HS-27A (cell line): ENCODE measurements around the gene NKX6-2.
"Not testable (repeated sequence)": the region's sequence is repeated elsewhere in the genome, so short reads cannot be mapped to it uniquely, and the experiment has no call there.

ENCODE experiments used
- DNase-seq: peaks from one replicate; pipeline ENCODE4 v3.0.0-alpha.2; 2012; ENCODE audit warnings: low read depth, missing footprints

Gene NKX6-2

DNA sequence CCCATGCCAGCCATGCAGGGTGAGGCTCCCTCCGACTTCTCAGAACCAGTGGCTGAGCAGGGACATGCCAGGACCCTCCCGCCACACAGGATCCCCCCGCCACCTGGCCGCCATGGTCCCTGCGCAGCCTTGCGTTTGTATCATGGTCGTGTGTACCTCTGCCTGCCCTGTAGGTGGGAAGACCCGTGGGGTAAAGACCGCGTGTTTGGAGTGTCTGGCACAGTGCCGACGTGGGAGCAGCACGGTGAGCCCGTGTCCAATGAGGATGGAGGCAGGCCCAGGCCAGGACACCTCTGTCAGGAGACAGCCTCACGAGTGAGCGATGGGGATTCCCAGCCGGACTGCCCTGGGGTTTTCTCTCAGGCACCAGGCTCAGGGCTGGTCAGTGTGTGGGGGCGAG, 31.9 kb downstream of the NKX6-2 start:
- DNase-seq, result no peak

DNA sequence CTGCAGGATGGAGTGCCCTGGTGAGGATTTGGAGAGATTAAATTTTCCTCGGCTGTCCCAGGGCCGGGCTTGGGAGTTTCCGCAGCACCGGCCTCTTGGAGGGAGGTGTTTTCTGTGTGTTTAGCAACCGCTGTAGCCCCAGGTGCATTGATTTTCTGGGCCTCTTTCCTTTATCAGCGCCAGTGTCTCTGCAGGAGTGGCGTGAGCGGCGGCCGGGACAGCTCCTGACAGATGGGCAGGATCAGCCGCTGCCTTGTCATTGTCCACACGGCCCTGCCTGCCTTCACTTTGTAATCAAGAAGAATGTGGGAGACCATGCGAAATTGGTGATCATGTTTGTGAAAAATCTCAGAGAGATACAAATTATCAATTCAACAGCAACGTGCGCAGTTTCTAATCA, 32.4 kb downstream of the NKX6-2 start:
- DNase-seq, result no peak

DNA sequence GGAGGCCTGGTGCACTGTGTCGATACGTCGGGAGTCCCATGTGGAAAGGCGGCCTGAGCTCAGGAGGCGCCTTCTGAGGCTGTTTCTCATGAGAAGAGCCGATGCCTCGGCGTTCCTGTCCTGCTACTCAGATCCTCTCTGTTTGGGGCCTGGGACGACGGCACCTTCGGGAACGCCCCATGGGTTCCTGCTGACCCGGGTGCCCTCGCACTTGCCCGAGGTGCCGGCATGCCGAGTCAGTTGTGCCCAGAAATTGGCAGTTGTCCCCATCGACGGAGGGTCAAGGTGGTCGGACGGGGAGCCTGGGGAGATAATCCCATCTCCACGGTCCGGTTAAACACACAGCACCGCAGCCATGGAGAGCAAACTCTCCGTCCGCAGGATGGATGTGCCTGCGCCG, 33.0 kb downstream of the NKX6-2 start:
- no peak for DNase-seq

DNA sequence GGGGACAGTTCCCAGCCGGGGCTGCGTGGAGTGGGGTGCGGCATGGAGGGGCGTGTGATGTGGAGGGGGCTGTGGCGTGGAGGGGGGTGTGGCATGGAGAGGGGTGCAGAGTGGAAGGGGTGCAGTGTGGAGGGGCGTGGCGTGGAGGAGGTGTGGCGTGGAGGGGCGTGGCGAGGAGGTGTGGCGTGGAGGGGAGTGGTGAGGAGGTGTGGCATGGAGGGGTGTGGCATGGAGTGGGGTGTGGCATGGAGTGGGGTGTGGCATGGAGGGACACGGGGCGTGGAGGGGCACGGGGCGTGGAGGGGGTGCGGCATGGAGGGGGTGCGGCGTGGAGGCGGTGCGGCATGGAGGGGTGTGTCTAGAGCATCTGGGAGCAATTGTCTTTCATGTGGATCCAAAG, 33.6 kb downstream of the NKX6-2 start:
- no peak for DNase-seq

DNA sequence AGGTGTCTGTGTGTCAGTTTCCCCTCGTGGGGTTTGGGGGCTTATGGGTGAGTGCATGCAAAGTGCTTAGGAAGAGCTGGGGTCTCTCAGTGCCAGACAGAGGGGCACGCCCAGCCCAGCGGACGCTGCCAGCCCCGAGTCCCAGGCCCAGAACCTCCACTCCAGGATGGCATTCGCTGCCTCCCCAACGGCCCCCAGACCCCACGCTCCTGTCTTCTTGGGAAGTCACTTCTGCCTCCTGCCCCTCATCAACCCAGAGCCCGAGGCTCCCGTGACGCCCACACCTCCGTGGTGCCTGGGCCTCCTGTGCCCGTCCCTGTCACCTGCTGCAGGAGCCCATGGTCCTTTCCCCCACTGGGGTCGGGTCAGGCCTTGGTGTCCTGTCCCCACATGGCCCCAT, 35.0 kb downstream of the NKX6-2 start:
- DNase-seq, result no peak

DNA sequence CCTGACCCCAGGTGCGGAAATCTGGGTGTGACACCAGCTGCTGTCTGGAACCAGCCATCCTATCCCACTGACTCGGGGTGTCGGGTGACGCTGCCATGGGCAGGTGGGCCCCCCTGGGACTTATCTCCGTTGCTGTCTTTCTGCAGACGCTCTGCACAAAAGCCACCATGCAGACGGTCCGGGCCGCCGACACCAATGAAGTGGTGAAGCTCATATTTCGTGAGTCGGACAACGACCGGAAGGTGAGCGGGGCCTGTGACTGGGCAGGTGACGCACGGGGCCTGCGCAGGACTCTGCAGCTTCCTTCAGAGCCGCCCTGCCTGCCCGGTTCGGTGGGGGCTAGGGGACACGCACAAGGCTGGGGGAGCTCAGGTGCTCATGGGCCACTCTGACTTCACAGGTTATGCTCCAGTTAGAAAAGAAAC, 36.6 kb downstream of the NKX6-2 start:
- no peak for DNase-seq

DNA sequence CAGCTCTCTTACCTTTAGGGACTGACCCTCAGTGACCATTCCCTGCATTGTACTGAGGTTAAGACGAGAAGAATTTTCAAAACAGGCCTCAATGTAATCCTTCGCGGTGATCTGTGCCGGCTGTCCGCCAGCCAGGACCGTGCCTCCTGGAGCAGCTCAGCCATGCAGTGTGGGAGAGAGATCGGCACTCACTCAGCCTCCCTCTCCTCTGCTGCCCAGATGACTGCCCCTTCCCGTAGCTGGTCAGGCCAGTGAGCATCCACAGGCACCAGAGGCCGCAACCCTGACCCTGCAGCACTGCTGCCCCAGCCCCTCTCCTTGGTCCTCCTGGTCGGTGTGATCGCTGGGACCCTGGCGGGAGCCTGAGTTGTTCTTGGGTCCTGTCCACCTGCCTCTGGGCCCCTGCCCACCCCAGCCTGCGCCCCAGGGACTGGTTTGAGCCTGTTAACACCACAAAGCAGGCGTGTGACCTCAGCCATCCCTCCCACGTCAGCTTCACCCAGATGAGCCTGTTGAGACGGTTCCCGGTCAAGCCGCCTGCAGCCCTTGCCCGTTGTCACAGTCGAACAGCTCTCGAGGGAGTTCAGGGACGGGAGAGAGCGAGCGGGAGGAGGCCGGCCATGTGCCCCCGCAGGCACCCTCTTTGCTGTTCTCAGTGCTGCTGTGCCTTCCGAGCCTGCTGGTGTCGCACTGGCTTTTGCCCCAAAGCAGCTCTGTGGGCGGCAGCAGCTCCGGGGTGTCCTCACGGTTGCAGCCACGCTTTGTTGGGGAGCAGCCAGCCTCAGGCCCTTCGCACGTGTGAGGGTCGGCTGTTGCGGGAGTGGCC, 37.2 kb downstream of the NKX6-2 start:
- DNase-seq, result no peak

DNA sequence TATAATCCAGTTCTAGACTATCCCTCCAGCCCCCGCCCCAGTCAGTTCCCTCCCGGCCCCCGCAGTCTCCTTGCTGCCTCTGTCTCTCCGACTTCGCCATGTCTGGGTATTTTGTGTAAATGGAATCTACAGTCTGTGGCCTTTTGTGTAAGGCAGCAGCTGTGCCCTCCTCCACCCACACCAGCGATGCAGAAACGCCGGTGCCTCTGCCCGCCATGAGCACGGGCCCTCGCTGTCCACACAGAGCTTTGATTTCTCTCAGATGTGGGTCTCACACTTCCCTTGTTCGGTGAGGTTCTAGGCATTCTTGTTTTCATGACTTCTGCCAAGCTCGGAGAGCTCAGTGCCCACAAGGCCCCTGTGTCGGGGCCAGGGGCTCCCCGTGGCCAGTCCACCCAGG, 37.8 kb downstream of the NKX6-2 start:
- no peak for DNase-seq

DNA sequence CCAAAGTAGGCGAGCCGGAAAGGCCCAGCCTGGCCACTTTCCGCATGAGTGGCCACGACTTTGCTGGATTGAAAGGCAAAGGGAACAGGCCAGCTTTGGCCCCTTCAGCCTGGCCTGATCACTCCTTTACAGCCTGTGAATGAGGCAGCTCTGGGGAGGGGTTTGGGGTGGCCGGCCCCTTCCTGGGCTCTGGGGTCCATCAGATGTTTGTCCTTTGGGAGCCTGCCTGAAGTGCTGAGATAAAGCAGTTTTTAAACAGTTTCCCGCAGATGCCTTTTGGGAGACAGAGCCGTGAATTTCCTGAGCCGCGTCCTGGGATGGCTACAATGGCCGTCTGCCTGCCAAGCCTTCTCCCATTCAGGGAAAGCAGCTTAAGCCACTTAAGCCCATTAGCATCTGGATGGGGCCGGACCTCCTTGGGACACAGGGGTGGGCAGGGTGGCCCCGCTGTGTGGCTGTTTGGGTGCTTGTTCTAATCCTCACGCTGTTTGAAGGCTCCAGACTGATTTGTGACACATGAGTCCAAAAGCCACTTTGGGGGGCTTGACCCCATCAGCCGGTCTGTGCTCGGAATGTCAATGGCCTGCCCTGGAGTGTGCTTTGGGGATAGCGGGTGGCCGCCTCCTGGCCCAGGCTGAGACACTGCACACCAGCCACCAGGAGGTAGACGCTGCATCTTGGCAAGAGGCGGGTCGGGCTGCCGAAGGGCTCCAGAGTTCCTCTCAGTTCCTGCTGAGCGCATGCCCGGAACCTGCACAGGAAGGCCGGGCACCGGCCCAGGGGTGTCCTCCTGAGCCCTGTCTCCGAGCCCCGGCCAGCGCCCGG, 38.9 kb downstream of the NKX6-2 start:
- no peak for DNase-seq

DNA sequence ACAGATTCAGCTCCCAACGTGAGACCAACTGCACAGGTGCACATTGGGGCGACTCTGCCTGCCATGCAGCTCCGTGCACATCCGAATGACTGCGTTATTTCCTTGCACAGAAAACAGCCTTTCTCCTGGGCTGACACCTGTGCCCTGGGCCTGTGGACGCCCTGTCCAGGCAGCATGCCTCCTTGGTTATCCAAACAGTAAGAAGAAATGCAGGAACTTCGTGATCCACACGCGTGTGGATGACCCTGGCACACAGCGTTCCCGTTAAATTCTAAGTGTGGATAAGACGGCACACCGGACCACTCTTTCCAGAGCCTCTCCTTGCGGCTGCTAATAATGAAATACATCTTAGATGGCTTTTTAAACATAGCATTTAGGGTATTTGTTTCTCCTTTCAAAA, 39.6 kb downstream of the NKX6-2 start:
- no peak for DNase-seq

DNA sequence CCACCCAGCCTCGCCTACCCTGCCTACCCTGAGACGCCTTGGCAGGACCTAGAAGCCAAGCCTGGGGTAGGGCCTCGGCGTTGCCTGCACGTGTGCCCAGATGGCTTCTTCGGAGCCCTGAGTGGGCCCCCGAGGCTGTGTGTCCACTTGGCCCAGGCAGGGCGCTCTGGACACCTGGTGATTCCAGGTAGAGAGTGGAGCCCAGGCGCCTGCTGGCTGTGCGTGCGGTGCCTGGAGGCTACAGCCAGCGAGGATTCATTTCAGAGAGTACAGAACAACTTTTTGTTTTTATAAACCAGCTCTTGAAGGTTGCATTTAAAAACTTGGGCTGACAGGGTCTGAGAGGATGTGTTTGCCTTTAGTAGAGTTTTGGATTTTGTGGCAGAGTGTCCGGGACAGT, 40.0 kb downstream of the NKX6-2 start:
- no peak for DNase-seq

DNA sequence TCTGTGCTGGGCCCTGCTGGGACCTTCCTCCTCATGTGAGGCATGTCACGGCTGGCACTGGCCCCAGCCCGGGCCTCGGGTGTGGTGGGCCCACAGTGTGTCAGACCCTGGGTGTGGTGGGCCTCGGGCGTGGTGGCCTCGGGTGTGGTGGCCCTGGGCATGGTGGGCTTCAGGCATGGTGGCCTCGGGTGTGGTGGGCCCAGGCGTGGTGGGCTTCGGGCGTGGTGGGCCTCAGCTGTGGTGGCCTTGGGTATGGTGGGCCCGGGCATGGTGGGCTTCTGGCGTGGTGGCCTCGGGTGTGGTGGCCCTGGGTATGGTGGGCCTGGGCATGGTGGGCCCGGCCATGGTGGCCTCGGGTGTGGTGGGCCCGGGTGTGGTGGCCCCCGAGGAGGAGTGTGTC, 40.4 kb downstream of the NKX6-2 start:
- no peak for DNase-seq

DNA sequence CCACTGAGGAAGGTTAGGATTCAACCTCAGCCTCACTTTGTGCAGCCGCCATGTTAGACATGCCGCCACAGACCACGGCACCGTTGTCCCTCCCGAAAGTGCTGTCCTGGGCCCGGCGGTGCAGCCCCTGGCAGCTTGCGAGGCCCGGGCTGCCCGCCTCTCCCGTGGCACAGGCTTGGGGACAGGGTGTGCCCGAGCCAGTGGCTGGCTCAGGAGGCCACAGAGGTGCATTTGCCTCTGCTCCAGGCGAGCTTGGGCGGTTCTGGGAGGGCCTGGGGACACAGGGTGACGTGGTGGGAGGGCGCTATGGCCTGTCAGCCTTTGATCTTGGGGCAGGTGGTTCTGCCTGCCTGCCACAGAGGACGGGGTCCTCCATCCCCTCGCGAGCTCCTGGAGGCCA, 41.1 kb downstream of the NKX6-2 start:
- DNase-seq, result no peak

DNA sequence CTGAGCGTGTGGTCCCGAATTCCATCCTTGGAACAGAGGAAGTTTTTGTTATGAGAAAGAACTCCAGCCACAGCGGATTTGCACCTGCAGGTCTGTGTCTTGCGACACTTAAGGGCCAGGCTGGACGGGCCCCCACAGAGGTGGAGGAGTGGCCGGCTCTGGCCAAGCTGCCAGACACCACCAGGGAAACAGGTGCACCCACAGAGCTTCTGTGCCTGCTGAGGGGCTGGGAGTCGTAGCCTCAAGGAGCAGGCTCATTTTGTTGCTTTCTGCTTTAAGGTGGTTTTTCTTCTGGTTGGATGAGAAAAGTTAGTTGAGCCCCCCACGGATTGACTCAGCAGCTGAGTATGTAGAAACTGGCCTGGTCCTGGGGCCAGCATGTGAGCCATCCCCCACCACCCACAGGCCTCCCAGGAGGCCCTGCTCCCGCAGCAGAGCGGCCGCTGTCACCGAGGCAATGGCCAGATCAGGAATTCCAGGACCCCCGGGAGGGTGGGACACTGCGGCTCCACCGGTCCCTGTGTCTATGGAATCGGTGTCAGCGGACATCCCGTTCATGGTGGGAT, 41.9 kb downstream of the NKX6-2 start:
- DNase-seq, result no peak

DNA sequence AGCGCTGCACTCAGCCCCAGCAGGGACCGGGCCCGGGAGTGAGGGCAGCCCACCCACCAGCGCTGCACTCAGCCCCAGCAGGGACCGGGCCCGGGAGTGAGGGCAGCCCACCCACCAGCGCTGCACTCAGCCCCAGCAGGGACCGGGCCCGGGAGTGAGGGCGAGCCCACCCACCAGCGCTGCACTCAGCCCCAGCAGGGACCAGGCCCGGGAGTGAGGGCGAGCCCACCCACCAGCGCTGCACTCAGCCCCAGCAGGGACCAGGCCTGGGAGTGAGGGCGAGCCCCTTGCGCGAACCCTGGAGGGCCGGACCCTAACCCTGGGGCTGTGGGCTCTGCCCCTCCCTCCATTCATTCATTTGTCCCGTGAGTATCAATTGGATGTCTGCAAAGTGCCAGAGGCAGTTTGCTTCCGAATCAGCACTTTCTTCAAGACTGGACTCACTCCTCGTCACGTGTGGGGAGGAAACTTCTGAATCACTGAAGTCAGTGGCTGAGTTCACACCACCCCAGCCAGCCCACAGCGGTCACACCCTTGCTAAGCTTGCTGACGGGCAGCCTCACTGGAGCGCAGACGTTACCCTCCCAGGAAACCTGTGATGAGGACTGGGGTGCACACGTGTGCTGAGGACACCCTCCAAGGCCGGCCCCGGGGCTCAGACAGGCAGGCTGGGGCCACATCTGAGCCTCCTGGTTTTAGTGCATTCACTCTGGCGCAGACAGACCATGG, 42.6 kb downstream of the NKX6-2 start:
- DNase-seq, result not testable (repeated sequence)

DNA sequence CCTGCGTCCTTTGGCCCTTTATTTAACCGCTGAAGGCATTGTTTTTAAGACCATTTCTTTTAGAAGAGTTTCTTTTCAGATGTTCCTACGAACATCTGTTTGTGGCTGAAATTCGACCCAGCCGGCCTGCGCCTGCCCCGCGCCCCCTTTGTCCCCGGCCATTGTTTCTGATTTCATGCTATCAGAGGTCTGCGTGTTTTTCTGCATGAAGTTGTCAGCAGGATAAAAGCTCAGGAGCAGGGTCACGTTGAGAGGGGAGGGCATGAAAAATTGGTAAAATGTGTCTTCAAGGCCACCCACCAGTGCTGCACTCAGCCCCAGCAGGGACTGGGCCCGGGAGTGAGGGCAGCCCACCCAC, 43.1 kb downstream of the NKX6-2 start:
- DNase-seq, result no peak

DNA sequence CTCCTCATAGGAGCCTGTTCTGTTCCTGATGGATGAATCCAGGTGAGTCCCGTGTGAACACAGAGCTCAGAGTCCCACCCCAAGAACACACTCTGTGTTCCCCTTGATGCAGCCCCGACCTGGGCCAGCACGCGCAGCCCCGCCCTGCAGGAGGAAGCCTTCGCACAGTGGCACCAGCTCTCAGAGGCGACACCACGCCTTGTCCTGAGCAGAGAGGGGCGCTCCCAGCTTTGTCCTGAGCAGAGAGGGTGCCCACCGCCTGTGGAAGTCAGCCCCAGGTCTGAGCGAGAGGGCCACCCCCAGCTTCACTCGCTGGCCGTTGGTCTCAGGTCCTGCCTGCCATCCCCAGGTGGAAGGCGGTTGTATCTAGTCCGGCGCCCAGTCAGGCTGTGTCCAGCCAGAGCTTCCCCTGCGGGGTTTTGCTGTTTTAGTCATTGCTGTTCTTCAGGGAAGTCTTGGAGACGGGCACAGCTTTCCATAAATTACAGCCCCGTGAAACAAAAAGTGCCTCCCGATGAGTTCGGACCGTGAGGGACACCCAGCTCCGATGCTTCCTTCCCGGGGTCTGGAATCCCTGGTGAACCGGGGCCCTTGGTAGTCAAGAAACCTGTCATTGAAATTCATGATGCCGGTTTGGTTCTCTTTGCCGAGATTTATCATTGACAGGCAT, 43.6 kb downstream of the NKX6-2 start:
- DNase-seq, result no peak

DNA sequence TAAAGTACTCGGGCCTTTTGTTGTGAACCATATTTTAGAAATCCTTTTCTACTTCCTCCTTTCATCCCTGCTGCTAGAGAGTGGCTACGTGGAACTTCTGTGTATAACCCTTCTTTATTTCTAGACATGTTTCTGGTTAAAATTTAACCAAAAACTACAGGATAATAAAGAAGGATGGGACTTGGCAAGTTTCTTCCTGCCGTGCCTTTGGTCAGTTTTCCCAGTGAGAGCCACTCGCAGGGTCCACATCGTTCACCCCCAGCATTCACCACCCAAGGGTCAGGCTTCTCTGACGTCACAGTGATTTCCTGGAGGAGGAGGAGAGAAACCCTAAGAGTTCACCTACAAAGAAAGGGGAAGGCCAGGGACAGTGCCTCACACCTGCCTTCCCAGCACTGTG, 45.4 kb downstream of the NKX6-2 start:
- DNase-seq, result no peak

DNA sequence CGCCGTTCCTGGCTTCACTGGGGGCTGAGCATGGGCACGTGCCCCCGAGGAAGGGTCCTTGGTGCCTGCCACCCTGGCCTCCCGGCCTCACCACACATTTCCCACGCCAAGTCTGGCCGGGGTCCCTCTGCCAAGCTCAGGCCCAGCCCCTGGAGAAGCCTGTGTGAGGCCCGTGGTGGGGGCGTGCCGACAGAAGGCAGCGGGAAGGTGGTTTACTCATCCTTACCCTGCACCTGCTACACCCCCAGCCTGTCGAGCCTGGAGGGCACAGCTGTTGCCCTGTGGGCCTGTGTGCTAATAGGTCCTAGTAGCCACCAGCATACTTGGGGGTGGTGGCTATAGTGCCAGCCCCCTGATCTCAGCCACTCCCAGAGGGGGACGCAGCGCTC, 46.7 kb downstream of the NKX6-2 start:
- DNase-seq, result no peak

DNA sequence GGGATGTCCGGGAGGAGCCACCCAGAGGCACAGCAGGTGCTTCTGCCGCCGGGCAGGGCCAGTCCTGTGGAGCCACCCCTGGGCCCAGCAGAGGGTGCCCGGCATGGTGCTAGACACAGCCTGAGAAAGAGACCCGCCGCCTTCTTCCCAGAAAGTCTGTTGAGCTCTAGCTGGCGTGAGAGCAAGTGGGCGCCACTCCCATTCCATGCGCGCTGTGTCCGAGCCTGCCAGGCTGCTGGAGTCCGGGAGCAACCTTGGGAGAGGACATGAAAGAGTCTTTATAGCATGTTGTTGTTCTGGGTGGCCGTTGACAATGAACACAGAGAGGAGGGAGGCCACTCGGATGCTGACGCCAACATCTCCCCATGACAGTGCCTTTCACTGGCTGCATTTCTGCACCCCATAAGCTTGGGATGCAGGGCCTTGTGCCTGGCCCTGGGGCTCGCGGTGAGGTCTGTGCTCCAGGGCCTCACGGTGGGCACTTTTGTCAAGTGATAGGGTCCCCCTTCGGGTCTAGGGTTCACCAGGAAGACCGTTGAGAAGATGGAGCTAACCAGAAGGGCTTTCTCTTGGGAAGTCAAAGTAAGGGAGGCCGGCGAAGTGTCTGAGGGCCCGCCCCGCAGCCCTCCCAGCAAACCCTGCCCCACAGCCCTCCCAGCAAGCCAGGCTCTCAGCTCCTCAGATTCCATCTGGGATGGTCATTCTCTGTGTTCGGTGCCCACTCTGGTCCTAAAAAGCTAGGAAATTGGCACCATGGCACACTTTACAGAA, 47.3 kb downstream of the NKX6-2 start:
- no peak for DNase-seq

DNA sequence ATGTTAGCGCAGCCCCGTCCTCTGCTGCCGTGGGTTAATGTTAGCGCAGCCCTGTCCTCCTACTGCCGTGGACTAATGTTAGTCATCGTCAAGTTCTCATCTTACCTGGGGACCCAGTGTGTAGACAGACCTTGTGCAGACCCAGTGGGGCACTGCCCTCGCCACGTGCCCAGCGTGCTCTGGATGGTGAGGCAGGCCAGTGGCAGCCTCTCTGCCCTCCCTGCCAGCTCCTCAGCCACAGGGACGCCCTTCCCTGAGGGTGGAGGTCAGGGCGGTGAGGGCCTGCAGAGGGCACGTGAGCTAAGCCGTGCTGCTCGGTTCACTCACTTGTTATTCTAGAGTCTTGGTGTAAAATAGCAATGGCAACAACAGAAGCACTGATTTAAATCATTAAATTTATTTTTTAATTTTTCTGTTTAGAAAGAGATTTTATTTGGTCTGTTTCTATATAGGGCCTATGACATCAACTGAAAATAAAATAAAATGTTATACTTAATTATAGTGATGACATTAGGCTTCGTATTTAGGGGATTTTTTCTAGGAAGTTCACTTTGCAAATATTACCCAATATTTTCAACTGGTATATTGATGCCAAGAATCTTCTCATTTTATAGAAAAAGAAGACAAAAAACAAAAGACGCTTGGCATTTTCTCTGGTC, 48.4 kb downstream of the NKX6-2 start:
- DNase-seq, result no peak
